K562 (cell line): ENCODE results near the gene FAM193A. TPM values are rescaled to one million over a fixed set of nuclear protein-coding genes. Genes with fewer than 3 reads are reported as not detected.

ENCODE experiments used
- ATAC-seq: fragments of 200-7000 bp; cut with Tn5 transposase; 3 replicates; pipeline ENCODE4 v1.9.1; 2020; ENCODE audit warnings: moderate library complexity
- BruUV-seq: library from RNA; stranded (reverse); fragments of 400-500 nt; replicated peaks from 2 replicates; lab custom pipeline; 2021; lab: Mats Ljungman, UMichigan
- CTCF ChIA-PET: fragments of 300-600 bp; formaldehyde crosslinking; extraction: SDS; loops from one replicate; lab custom pipeline; 2021; ENCODE audit warnings: low intra/inter-chr PET ratio; lab: Yijun Ruan, JAX
- POLR2A ChIA-PET: fragments of 300-600, 350-650 bp; sonication (Branson Sonifier 250); formaldehyde crosslinking; extraction: SDS; loops from one replicate; lab custom pipeline; 2021; ENCODE audit warnings: antibody characterized with exemption, inconsistent platforms; lab: Yijun Ruan, JAX
- DNase-seq, 4 experiments: peaks; one replicate each; pipeline versions ENCODE4 v3.0.0 to v3.0.0-alpha.2; 2011 to 2018; ENCODE audit warnings: low spot score in 3 of 4, mixed read lengths in 3 of 4; ENCODE audit errors: extremely low read depth in 1 of 4
- FAIRE-seq: peaks from 2 replicates; lab custom pipeline; 2011; peaks lifted over from hg19 to GRCh38; lab: Jason Lieb, UNC
- H2AFZ ChIP-seq: 2 replicates; pipeline ENCODE4 v1.6.0; 2011; ENCODE audit warnings: low read depth, low read length, control low read depth, inconsistent platforms
- H3K27ac ChIP-seq: fragments of 200-600 bp; 3 replicates; pipeline ENCODE4 v1.8.0; 2011; ENCODE audit warnings: low read depth, mild to moderate bottlenecking, control low read depth, inconsistent platforms, low read length, moderate library complexity, mixed read lengths; ENCODE audit errors: extremely low read depth
- H3K27me3 ChIP-seq, 2 experiments: fragments of 300-600 bp in 1 of 2; 2 replicates in 1 of 2; 3 replicates in 1 of 2; pipeline versions ENCODE4 v1.6.0 to v1.8.0; 2011; ENCODE audit warnings: inconsistent platforms in 2 of 2, low read length in 2 of 2, mild to moderate bottlenecking in 1 of 2, mixed read lengths in 1 of 2, moderate library complexity in 1 of 2; ENCODE audit not compliant: control insufficient read depth in 2 of 2, insufficient read depth in 2 of 2
- H3K36me3 ChIP-seq: fragments of 300-600 bp; 3 replicates; pipeline ENCODE4 v1.8.0; 2011; ENCODE audit warnings: mild to moderate bottlenecking, low read length, inconsistent platforms; ENCODE audit not compliant: control insufficient read depth, insufficient read depth
- H3K4me1 ChIP-seq, 2 experiments: fragments of 200-600 bp in 1 of 2; replicated peaks in 1 of 2; 2 replicates in 1 of 2; 3 replicates in 1 of 2; pipeline versions ENCODE4 v1.5.1 to v1.8.0; 2011; ENCODE audit warnings: inconsistent platforms in 2 of 2, low read length in 2 of 2, mild to moderate bottlenecking in 1 of 2, mixed read lengths in 1 of 2, moderate library complexity in 1 of 2; ENCODE audit not compliant: control insufficient read depth in 2 of 2, insufficient read depth in 2 of 2
- H3K4me2 ChIP-seq: 2 replicates; pipeline ENCODE4 v1.6.1; 2011; ENCODE audit warnings: low read length, control low read depth, inconsistent platforms, mixed read lengths; ENCODE audit not compliant: insufficient read depth
- H3K4me3 ChIP-seq: fragments of 200-600 bp; sonication (generic), shearing (Covaris generic); 2 replicates; pipeline ENCODE4 v1.5.1; 2016; ENCODE audit warnings: control low read depth, inconsistent platforms
- H3K79me2 ChIP-seq: fragments of 200-600 bp; 3 replicates; pipeline ENCODE4 v1.8.0; 2011; ENCODE audit warnings: low read length, inconsistent platforms; ENCODE audit not compliant: control insufficient read depth, insufficient read depth
- H3K9ac ChIP-seq, 2 experiments: 2 replicates each; pipeline versions ENCODE4 v1.6.0 to v1.6.1; 2011; ENCODE audit warnings: low read depth in 2 of 2, low read length in 2 of 2, control low read depth in 1 of 2, inconsistent platforms in 1 of 2, mild to moderate bottlenecking in 1 of 2, mixed read lengths in 1 of 2; ENCODE audit not compliant: insufficient read depth in 1 of 2
- H3K9me1 ChIP-seq: one replicate; pipeline ENCODE4 v1.6.0; 2011; ENCODE audit warnings: inconsistent platforms, mild to moderate bottlenecking, low read length, moderate library complexity; ENCODE audit not compliant: control insufficient read depth, insufficient read depth
- H3K9me3 ChIP-seq: replicated peaks from 2 replicates; pipeline ENCODE4 v1.5.1; 2011; ENCODE audit warnings: low read depth, low read length, inconsistent platforms; ENCODE audit not compliant: control insufficient read depth, insufficient read depth
- H4K20me1 ChIP-seq: replicated peaks from 2 replicates; pipeline ENCODE4 v1.6.1; 2011; ENCODE audit warnings: low read length, inconsistent platforms, mixed read lengths; ENCODE audit not compliant: control insufficient read depth, insufficient read depth
- FOXK2 ChIP-seq, 2 experiments: fragments of 450-650 bp; IDR thresholded peaks in 1 of 2; conservative IDR thresholded peaks in 1 of 2; 2 replicates each; pipeline ENCODE4 v1.6.1; 2016; ENCODE audit warnings: low read depth in 2 of 2, mild to moderate bottlenecking in 1 of 2
- FOXP1 ChIP-seq: sonication (generic); formaldehyde crosslinking; IDR thresholded peaks from 2 replicates; pipeline ENCODE4 v1.8.0; 2022; ENCODE audit warnings: mild to moderate bottlenecking, missing genetic modification reagents
- POLR2G ChIP-seq: fragments of 200-400 bp; formaldehyde crosslinking; IDR thresholded peaks from 2 replicates; pipeline ENCODE4 v1.6.1; 2017; ENCODE audit warnings: low read depth, mild to moderate bottlenecking, antibody characterized with exemption, low read length, moderate library complexity
- PTTG1 ChIP-seq: fragments of 450-650 bp; IDR thresholded peaks from 2 replicates; pipeline ENCODE4 v1.6.1; 2016; ENCODE audit warnings: low read depth, mild to moderate bottlenecking, missing genetic modification characterization, missing compliant biosample characterization
- SIRT6 ChIP-seq: IDR thresholded peaks from one replicate; pipeline ENCODE4 v1.6.1; 2012; ENCODE audit warnings: low read depth, mild to moderate bottlenecking, control low read depth, inconsistent platforms, low read length, moderate library complexity
- TAF7 ChIP-seq: fragments of 450-650 bp; IDR thresholded peaks from 2 replicates; pipeline ENCODE4 v1.6.1; 2016; ENCODE audit warnings: missing genetic modification characterization, missing compliant biosample characterization
- ZNF57 ChIP-seq: fragments of 450-650 bp; formaldehyde crosslinking; IDR thresholded peaks from 2 replicates; pipeline ENCODE4 v1.4.0; 2020; ENCODE audit warnings: mild to moderate bottlenecking, moderate library complexity
- WGBS: fragments of 100-300 bp; shearing (Covaris generic); methylation state at CpG from one replicate; pipeline ENCODE4 v1.1.6; 2016; ENCODE audit warnings: low coverage, mixed read lengths; ENCODE audit not compliant: insufficient coverage; ENCODE audit errors: missing lambda C conversion rate; 5-methylcytosine and 5-hydroxymethylcytosine counted together
- in situ Hi-C: fragments of 300-500 bp; cut with MboI; formaldehyde crosslinking; loops from 4 replicates; pipeline ENCODE4 v1.15.0; 2018; ENCODE audit warnings: inconsistent platforms, mixed read lengths
- intact Hi-C: fragments of 100-400 bp; cut with micrococcal nuclease; formaldehyde crosslinking; loops from 2 replicates; pipeline ENCODE4 v1.14.2; 2022
- polyA plus RNA-seq, 8 experiments: library from polyadenylated mRNA; depleted of rRNA in 4 of 8; stranded (reverse) in 5 of 8; unstranded in 3 of 8; fragments of >200 nt; fragmentation: Nextera tagmentation in 2 of 8; fragmentation: Illumina TruSeq in 1 of 8; extraction: Ambion mirVana in 2 of 8; extraction: Trizol in 1 of 8; gene quantifications; 2 replicates each; pipeline versions ENCODE4 v1.2.1 to v1.2.3, GENCODE V29; 2011 to 2014; ENCODE audit warnings: inconsistent platforms in 1 of 8, missing spikeins in 1 of 8
- total RNA-seq, 7 experiments: library from RNA; depleted of rRNA in 6 of 7; stranded (reverse); fragments of >200 nt in 6 of 7; fragmentation: Illumina TruSeq in 2 of 7; extraction: Trizol in 2 of 7; gene quantifications; 2 replicates each; pipeline versions ENCODE4 v1.2.1 to v1.2.3, GENCODE V29; 2011 to 2021; ENCODE audit warnings: low replicate concordance in 1 of 7
- TF ChIP-seq, protein P1 (sequence below): sonication (generic); formaldehyde crosslinking; IDR thresholded peaks from 2 replicates; pipeline ENCODE4 v1.8.0; 2022; ENCODE audit warnings: mild to moderate bottlenecking, low read depth, missing genetic modification reagents
- TF ChIP-seq, protein P2 (sequence below): sonication (generic); formaldehyde crosslinking; IDR thresholded peaks from 2 replicates; pipeline ENCODE4 v1.8.1; 2023; ENCODE audit warnings: mild to moderate bottlenecking, missing genetic modification reagents, moderate library complexity

FAM193A gene
- total and polyA plus RNA-seq, 9 of the 15 experiments (the other 6 are each of a cell fraction or from before 2014, with no cell fraction given) = 0.46 to 24.6 (median 9.6) TPM

DNA sequence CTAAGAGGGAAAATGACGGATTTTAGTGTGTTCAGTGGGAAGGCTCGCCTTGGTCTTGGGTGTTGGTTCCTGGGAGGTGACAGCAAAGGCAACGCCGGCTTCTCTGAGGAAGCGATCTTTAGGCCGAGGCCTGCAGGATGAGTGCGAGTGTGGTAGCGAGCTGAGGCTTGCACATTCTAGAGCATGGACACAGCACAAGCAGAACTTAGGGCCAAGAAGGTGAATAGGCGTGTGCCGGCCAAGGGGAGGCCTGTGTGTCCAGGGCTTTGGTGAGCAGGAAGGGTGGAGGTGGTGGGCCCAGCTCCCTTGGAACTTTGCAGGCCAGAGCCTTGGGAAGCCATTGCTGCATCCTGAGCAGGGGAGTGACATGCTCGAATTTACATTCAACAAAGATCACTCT is 151.8 kb downstream of the FAM193A start:
- ATAC-seq (no peak), DNase-seq (no peak), FAIRE-seq (no peak)
- Histone ChIP-seq H3K4me1 (peaks cover 0 to 3% of the 10 kb centered on the region in 2 experiments; a peak in 1 of 5 replicates), H3K9ac (peak overlapping the region in 1 of 2 experiments; percentile 2; a peak in 1 of 4 replicates), H3K4me2 (no peak overlapping the region), H3K9me3 (no peaks in the 10 kb centered on the region), H3K36me3 (peaks cover 93% of the 10 kb centered on the region; the same call in 2 of the 3 replicates), H3K27ac (no peak overlapping the region), H3K4me3 (no peak overlapping the region), H3K9me1 (no peaks in the 10 kb centered on the region), H3K27me3 (no peaks in the 10 kb centered on the region), H3K79me2 (no peaks in the 10 kb centered on the region), H2AFZ (no peak overlapping the region), H4K20me1 (no peaks in the 10 kb centered on the region)
- BruUV-seq = no TSS peak
- CTCF ChIA-PET = no interaction called here
- POLR2A ChIA-PET = no interaction called here
- intact Hi-C loops (no loop called here), in situ Hi-C loops (no loop called here)
- WGBS = 92% methylated on average over 11 of the region's 11 CpGs
- TF ChIP-seq POLR2G = peak; percentile 35; the same call in 1 of the 2 replicates
- no peak for TF ChIP-seq TAF7 (tag)
- TF ChIP-seq FOXK2 (conservative IDR thresholded peaks at IDR 0.05 in 1 of 2, IDR thresholded peaks at IDR 0.05 in 1 of 2; ENCODE audit: low read depth in 2 of 2) = no peak

DNA sequence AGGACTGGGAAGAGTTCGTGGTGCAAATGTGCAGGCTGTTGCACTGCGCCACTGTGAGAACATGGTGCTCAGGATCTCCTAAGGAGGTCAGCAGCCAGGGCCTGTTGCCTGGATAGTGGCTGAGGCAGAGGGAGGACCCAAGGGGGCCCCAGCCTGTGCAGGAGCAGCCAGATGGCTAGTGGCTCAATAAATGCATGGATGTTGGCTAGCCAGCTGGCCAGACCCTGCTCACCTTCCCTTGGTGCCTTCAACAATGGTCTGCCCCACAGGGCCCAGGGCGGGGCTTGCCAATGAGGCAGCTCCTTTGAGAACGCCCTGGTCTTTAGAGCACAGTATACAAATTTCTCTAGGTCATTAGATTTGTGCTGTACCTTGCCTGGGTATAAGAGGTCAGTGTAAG is 152.2 kb downstream of the FAM193A start:
- Histone ChIP-seq H3K9ac (peak overlapping the region in 1 of 2 experiments; percentile 2; a peak in 1 of 4 replicates), H2AFZ (no peak overlapping the region), H3K4me3 (no peak overlapping the region), H3K4me1 (peaks cover 0 to 3% of the 10 kb centered on the region in 2 experiments; a peak in 1 of 5 replicates), H4K20me1 (no peaks in the 10 kb centered on the region), H3K9me1 (no peaks in the 10 kb centered on the region), H3K27ac (no peak overlapping the region), H3K79me2 (no peaks in the 10 kb centered on the region), H3K27me3 (no peaks in the 10 kb centered on the region), H3K36me3 (peaks cover 94% of the 10 kb centered on the region; the same call in 2 of the 3 replicates), H3K4me2 (no peak overlapping the region), H3K9me3 (no peaks in the 10 kb centered on the region)
- 85% methylated on average over 4 of the region's 4 CpGs for WGBS
- no peak for DNase-seq
- intact Hi-C loops = no loop called here
- ChIA-PET POLR2A (no interaction called here), CTCF (no interaction called here)
- in situ Hi-C loops = no loop called here
- TF ChIP-seq POLR2G = 0 out of 2 replicates have a peak, but pooled peaks have one; percentile 16
- TF ChIP-seq PTTG1 (tag) = no peak
- TF ChIP-seq ZNF57 (CRISPR knock-in tag) = no peak
- TF ChIP-seq, protein P1, sequence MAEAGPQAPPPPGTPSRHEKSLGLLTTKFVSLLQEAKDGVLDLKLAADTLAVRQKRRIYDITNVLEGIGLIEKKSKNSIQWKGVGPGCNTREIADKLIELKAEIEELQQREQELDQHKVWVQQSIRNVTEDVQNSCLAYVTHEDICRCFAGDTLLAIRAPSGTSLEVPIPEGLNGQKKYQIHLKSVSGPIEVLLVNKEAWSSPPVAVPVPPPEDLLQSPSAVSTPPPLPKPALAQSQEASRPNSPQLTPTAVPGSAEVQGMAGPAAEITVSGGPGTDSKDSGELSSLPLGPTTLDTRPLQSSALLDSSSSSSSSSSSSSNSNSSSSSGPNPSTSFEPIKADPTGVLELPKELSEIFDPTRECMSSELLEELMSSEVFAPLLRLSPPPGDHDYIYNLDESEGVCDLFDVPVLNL (CRISPR knock-in tag) = no peak
- no peak for TF ChIP-seq SIRT6
- TF ChIP-seq FOXP1 (CRISPR knock-in tag) = no peak
- TF ChIP-seq, protein P2, sequence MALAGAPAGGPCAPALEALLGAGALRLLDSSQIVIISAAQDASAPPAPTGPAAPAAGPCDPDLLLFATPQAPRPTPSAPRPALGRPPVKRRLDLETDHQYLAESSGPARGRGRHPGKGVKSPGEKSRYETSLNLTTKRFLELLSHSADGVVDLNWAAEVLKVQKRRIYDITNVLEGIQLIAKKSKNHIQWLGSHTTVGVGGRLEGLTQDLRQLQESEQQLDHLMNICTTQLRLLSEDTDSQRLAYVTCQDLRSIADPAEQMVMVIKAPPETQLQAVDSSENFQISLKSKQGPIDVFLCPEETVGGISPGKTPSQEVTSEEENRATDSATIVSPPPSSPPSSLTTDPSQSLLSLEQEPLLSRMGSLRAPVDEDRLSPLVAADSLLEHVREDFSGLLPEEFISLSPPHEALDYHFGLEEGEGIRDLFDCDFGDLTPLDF = no peak
- no peak; the same call in 2 of the 3 replicates for ATAC-seq
- BruUV-seq = no TSS peak
- FAIRE-seq = no peak
